H1 (cell line): ENCODE results near the gene GLE1. TPM values are rescaled to one million over a fixed set of nuclear protein-coding genes. Genes with fewer than 3 reads are reported as not detected.

ENCODE experiments used
- EP300 ChIP-seq, 2 experiments: IDR thresholded peaks; 1 replicate in 1 of 2; 2 replicates in 1 of 2; pipeline ENCODE4 v1.6.1; 2011 to 2012; ENCODE audit warnings: low read depth in 2 of 2, low read length in 2 of 2, mild to moderate bottlenecking in 2 of 2, borderline replicate concordance in 1 of 2, inconsistent platforms in 1 of 2, moderate library complexity in 1 of 2
- polyA plus RNA-seq, 7 experiments: library from polyadenylated mRNA; depleted of rRNA in 3 of 7; stranded (reverse) in 5 of 7; unstranded in 2 of 7; fragments of >200 nt in 5 of 7; fragments of 200-250 nt in 2 of 7; gene quantifications; 1 replicate in 5 of 7; 2 replicates in 1 of 7; 4 replicates in 1 of 7; pipeline versions ENCODE4 v1.2.1 to v1.2.3, GENCODE V29; 2011 to 2013; ENCODE audit warnings: missing spikeins in 2 of 7, mixed read lengths in 2 of 7
- total RNA-seq: library from RNA; stranded (reverse); fragmentation: NEBNext Ultra II Directional; extraction: Animal tissue kit (Norgen Biotek cat#: 25700); gene quantifications from 2 replicates; pipeline ENCODE4 v1.2.1, GENCODE V29; 2021

Gene GLE1
- total and polyA plus RNA-seq, 2 of the 8 experiments (the other 6 are each of a cell fraction or from before 2014, with no cell fraction given): 9.6 to 14.9 TPM

DNA sequence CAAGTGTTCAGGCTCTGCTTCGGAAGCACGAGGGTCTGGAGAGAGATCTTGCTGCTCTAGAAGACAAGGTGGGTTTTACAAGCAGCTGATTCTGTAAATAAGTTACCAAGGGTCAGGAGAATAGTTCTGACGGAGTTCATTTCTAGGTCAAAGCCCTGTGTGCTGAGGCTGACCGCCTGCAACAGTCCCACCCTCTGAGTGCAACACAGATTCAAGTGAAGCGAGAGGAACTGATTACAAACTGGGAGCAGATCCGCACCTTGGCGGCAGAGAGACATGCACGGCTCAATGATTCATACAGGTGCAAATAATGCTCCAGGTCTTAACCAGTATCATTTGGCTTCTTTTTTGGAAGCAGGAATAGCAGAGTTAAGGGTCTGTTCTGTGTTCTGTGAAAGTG is 72.7 kb downstream of the GLE1 start (continued):
- no peak for TF ChIP-seq EP300 (IDR thresholded peaks at IDR 0.05; ENCODE audit: borderline replicate concordance in 1 of 2, low read depth in 2 of 2, low read length in 2 of 2)
